Astrocyte of the spinal cord (primary cell): ENCODE measurements around the gene CTIF.

Source experiments
- DNase-seq: peaks from one replicate; pipeline ENCODE4 v3.0.0; 2011; ENCODE audit warnings: low read depth, low spot score
- H3K4me3 ChIP-seq: 2 replicates; pipeline ENCODE4 v1.5.1; 2011; ENCODE audit warnings: low read depth, mild to moderate bottlenecking, low read length, moderate library complexity
- in situ Hi-C: cut with HindIII; loops from 2 replicates; pipeline ENCODE4 v1.10.0; 2017; ENCODE audit warnings: low sequenced_read_pairs
- TF ChIP-seq, protein P1 (sequence below): IDR thresholded peaks from 2 replicates; pipeline ENCODE4 v1.5.1; 2012; ENCODE audit warnings: low read depth, mild to moderate bottlenecking, low read length, inconsistent platforms

Gene CTIF

DNA sequence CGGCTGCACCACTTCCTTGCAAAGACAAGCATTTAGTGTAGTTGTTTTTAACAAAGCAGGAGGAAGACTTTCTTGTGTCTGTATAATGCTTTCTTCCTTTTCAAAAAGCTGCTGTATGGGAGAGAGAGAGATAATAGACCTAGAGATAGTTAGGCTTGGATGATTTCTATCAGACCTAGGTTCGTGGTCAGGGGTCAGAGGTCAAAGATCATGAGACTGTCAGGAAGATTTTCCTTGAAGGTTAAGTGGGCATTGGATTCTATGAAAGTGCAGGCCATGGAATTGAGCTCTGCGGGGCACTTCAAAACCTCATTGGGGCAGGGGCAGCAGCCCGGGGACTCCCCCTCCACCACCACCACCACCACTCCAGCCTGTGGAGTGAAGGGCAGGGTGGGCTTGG lies 164.6 kb downstream of the CTIF start:
- in situ Hi-C loops, result no loop called here
- no peak overlapping the region for H3K4me3 ChIP-seq
- DNase-seq, result no peak
- TF ChIP-seq, protein P1, sequence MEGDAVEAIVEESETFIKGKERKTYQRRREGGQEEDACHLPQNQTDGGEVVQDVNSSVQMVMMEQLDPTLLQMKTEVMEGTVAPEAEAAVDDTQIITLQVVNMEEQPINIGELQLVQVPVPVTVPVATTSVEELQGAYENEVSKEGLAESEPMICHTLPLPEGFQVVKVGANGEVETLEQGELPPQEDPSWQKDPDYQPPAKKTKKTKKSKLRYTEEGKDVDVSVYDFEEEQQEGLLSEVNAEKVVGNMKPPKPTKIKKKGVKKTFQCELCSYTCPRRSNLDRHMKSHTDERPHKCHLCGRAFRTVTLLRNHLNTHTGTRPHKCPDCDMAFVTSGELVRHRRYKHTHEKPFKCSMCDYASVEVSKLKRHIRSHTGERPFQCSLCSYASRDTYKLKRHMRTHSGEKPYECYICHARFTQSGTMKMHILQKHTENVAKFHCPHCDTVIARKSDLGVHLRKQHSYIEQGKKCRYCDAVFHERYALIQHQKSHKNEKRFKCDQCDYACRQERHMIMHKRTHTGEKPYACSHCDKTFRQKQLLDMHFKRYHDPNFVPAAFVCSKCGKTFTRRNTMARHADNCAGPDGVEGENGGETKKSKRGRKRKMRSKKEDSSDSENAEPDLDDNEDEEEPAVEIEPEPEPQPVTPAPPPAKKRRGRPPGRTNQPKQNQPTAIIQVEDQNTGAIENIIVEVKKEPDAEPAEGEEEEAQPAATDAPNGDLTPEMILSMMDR, result no peak

DNA sequence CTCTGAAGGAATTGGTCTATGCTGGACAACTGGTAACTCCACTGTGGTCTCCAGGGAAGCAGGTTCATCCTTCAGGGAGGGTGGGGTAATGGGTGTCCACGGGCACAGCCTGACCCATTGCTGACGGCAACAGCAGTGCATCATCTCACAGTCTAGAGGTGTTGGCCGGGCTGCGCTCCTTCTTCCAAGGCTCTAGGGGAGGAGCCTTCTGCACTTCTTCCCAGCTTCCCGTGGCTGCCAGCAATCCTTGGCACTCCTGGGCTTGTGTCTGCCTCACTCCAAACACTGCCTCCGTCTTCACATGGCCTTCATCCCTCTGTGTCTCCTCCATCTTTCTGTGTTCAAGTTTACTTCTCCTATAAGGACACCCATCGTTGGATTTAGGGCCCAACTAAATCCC lies 166.2 kb downstream of the CTIF start:
- in situ Hi-C loops, result no loop called here
- TF ChIP-seq, protein P1, result no peak
- DNase-seq, result no peak
- H3K4me3 ChIP-seq, result no peak overlapping the region

DNA sequence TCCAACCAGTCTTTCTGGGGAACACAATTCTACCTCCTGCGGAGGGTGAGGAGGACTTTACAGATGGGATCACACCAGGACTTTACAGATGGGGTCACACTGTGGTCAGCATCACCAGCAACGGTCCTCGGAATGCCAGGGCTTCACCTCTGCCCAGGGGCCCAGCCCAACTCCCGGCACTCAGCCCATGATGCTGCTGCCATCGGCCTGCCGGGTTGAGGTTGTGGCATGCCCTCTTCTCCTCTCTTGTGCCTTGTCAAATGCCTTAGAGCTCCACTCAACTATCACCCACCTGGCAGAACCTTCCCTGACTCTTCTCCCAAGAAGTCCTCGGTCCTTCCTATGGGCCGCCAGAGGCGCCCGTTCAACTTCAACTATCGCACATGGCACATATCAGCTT lies 166.7 kb downstream of the CTIF start:
- TF ChIP-seq, protein P1, result no peak
- in situ Hi-C loops, result no loop called here
- DNase-seq, result no peak

DNA sequence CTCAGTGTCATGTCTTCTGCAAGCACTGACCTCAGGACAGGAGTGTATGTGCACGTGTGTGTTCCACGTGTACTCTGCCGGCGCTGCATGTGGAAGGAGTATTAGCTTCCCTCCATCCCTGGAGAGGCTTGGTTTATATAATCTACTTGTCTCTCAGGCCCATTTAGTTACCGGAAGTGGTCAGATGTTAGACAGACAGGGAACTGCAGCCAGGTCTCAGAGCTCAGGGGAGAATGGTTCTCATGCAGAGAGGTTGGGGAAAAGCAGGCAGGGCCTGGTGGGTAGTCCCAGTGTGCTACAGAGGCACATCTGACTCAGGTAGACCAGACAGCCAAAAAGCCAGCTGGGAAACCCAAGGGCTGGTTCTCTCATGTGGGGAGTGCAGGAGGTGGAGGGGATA lies 167.9 kb downstream of the CTIF start:
- H3K4me3 ChIP-seq, result no peak overlapping the region
- no peak for DNase-seq
- TF ChIP-seq, protein P1, result no peak
- in situ Hi-C loops, result no loop called here

More for the DNA sequence above, 166.7 kb downstream of the CTIF start:
- H3K4me3 ChIP-seq, result no peak overlapping the region

DNA sequence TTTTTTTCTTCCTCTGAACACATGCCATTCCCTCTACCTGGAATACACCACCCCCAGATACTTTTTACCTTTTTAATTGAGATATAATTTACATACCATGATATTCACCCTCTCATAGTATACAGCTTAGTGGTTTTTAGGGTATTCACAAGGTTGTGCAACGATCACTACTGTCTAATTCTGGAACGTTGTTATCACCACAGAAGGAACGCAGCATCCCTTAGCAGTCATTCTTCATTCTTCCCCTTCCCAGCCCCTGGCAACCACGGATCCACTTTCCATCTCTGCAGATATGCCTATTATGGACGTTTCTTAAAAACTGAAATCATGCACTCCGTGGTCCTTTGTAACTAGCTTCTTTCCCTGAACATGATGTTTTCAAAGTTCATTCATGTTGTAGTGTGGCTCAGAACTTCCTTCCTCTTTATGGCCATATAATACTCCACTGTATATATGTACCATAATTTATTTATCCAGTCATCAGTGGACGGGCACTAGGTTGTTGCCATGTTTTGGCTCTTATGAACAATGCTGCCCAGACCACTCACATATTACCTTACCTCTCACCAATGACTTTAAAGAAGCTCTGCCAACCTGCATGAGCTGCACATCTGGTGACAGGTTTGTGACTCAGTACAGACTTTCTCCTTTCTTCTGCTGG lies 168.9 kb downstream of the CTIF start:
- TF ChIP-seq, protein P1, result no peak
- in situ Hi-C loops, result no loop called here
- no peak for DNase-seq
- no peak overlapping the region for H3K4me3 ChIP-seq

DNA sequence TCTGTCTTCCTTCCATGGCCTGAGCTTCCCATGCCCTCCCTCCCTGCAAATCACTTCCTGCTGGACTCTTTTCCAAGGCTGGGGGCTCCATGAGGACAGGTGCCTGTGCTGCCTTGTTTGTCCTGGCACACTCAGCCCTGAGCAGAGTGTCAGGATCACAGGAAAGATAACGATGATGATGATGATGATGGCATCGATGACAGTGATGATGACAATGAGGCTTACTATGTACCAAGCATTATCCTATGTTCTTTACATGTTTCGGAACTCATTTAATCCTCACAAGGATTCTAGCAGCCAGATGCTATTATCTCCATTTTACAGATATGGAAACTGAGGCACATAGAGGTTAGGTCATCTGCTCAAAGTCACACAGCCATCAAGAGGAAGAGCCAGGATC lies 170.0 kb downstream of the CTIF start:
- TF ChIP-seq, protein P1, result no peak
- no peak overlapping the region for H3K4me3 ChIP-seq
- in situ Hi-C loops, result no loop called here
- no peak for DNase-seq
